GM12865 (cell line): ENCODE results near the gene LNX2.

Source experiments
- DNase-seq: peaks from one replicate; pipeline ENCODE4 v3.0.0; 2010; ENCODE audit warnings: low read depth
- H3K4me3 ChIP-seq: 2 replicates; pipeline ENCODE4 v1.5.1; 2011; ENCODE audit warnings: mild to moderate bottlenecking, low read depth, low read length, control low read depth
- CTCF ChIP-seq: IDR thresholded peaks from 2 replicates; pipeline ENCODE4 v1.5.1; 2011; ENCODE audit warnings: low read length, control low read depth, low read depth, inconsistent platforms; ENCODE audit not compliant: insufficient read depth; ENCODE audit errors: missing control alignments

The LNX2 gene

DNA sequence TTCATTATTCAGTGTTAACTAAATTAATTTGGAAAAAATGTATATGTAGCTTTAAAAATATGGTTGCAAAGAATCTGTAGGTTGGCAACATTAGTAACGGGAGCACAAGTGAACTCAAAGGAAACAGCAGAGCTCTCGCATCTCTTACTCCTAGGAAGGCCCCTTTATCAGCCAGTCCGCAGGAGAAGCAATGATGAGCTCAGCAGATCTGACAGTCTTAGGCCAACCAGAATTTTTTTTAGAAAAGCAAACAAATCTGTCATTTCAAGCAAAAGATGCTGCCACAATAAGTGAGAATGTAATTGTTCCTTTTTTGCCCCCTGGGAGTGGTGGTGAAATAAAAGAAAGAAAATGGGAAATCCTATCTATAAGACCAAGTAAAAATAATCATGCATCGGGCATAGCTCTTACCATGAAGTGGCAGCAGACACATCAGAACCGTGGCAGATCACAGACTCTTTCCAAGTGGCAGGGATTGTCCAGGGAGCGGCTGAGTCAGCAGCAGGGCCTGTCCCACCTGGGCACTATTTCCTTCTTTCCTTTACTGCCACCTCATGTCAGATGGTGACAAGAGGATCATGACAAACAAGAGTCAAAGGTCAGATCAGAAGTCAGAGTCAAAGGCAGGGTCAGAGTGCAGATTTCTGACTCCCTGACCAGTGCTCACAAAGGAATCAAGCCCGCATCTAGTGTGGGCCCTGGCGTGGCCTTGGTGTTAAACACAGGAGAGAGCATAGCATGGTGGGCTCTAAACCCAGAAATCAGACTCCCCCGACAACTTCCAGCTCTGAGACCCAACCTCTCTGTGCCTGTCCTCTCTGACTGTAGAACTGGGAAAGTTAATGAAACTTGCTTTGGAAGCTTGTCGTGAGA, 86.0 kb downstream of the LNX2 start:
- no peak for DNase-seq
- TF ChIP-seq CTCF = no peak
- H3K4me3 ChIP-seq = no peak overlapping the region

DNA sequence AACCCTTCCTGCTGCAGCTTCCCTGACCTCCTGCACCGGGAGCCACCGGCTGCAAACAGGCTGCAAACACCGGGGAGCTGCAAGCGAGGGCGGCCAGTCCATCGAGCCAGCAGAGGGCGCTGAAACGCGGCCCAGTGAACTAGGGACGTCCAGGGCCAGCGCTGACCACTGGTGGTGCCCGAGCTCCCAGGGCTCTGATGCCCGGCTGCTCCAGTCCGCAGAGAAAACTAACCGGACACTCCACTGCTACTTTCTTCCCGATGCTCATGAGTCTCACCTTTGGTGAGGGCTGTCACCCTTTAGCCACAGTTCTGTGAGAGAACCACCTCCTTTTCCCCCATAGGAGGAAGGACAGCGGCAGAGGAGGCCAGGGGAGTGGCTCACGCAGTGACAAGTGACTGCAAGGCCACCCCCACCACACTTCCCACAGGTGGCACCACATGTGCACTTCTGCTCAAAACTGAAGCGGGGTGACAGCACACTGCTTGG, 87.1 kb downstream of the LNX2 start:
- H3K4me3 ChIP-seq = no peak overlapping the region
- TF ChIP-seq CTCF = peak; percentile 79
- peak; percentile 45 for DNase-seq

- DNase-seq = no peak
- no peak for TF ChIP-seq CTCF
- no peak overlapping the region for H3K4me3 ChIP-seq
Measured at GRCh38 chr13:27528908-27529307, 91.4 kb downstream of the LNX2 start.

DNA sequence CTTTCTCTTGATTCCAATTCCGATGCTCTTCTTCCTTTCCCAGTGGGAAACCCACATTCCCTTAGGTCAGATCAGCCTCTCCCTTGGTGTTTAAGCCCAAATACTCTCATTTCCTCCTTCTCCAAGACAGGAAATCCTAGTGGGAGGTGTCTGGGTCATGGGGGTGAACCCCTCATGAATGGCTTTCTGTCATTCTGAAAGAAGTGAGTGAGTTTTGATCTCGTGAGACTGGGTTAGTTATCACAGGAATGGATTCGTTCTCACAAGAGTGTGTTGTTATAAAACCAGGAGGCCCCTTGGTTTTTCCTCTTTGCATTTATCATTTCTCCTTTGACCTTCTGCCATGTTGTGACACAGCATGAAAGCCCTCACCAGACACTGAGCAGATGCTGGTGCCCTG, 93.8 kb downstream of the LNX2 start:
- DNase-seq = no peak
- TF ChIP-seq CTCF = no peak

DNA sequence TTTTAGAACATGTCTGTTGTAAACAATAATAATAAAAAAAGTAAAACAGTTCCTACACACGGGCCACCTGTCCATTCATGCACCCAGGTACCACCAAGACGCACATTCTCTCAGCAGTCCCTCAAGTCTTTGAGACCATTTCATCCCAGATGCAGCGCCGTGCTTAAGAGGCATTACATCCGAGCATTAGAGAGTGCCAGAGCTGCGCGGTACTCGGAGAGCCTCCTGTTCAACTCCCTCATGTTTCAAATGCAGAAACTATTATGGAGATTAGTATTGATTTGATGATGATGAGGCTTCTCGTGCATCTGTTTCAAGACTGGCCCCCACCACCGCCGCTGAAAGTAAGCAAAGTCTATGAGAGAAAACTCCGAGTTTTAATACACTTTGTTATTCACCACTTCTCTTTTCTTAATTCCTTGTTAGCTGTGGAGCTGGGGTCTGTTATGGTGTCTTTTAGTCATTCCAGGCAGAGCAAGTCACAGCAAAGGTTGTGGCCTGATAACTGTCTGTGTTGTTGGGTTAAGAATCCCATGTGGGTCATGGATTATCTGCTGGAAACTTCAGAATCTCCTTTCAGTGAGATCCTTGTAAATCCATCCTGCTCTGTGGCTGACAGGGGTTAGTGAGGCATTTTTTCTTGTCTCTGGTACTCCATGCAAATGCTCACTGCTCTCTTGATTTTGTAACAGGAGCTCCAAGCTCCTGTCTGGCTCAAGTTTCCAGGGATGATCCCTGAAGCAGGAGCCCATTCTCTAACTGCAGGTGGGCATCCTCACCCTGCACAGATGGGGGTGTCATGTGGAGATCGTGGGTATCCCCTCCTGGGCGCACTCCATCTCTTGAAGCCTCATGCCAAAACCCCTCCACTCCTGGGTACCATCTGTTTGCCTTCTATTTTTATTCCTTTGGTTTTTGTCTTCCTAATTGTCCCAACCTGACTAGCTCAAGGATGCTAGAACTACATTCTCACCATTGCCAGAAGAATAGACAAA, 95.1 kb downstream of the LNX2 start:
- no peak for TF ChIP-seq CTCF
- no peak for DNase-seq
- H3K4me3 ChIP-seq = no peak overlapping the region

More for the DNA sequence above, 93.8 kb downstream of the LNX2 start:
- H3K4me3 ChIP-seq = no peak overlapping the region

- DNase-seq = no peak
- no peak for TF ChIP-seq CTCF
- no peak overlapping the region for H3K4me3 ChIP-seq
Measured at GRCh38 chr13:27523346-27524073, 96.8 kb downstream of the LNX2 start.
